Activated T-cell treated with anti-CD3 and anti-CD28 coated beads for 4 hours (primary cell): ENCODE results near the gene ADGRD2.

Experiments used
- DNase-seq: peaks from one replicate; pipeline ENCODE4 v3.0.0-alpha.2; 2020

Gene ADGRD2

DNA sequence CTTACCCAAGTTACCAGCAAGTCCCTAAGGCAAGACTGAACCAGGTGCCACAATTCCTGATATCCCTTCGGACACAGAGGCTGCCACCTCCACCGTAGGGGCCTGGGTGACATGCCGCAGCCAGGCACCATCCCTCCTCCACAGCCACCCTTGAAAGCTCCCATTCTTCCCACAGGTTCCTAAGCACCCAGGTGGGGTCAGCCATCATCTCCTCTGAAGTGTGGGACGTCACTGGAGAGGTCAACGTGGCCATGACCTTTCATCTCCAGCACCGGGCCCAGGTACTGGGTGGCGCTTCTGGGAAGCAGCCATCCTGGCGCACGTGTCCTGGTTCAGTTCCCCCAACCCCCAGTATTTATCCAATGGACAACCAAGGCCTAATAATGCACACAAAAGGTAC lies 8.2 kb downstream of the ADGRD2 start:
- no peak for DNase-seq

DNA sequence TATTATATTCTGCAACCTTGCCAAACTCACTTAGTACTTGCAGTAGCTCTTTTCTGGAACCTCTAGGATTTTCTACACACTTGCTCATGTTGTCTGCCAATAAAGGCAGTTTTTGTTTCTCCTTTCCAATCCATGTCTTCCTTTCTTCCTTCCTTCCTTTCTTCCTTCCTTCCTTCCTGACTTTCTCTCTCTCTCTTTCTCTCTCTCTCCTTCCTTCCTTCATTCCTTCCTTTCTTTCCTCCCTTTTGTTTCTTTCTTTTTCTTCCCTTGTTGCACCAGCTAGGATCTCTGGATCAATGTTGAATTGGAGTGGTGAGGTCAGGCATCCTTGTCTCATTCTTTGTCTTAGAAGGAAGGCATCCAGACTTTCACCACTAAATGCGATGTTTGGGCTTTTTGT lies 12.5 kb downstream of the ADGRD2 start:
- no peak for DNase-seq

DNA sequence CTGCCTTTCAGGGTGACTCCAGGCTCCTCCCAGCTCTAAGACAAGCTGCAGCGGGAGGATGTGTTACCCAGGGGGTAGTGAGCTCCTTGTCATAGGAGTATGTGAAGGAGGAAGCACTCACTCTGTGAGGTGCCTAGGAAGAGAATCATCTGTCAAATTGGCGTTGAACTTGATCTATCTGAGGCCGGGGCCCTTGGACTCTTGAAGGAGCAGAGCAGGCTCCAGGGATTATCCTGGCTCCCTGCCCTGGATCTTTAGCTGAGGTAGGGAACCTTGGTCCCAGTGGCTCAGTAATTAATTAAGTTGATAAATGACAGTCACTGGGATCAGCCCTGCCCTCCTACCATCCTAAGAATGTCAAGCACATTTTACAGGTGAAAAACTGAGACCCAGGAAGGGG lies 15.5 kb downstream of the ADGRD2 start:
- no peak for DNase-seq

DNA sequence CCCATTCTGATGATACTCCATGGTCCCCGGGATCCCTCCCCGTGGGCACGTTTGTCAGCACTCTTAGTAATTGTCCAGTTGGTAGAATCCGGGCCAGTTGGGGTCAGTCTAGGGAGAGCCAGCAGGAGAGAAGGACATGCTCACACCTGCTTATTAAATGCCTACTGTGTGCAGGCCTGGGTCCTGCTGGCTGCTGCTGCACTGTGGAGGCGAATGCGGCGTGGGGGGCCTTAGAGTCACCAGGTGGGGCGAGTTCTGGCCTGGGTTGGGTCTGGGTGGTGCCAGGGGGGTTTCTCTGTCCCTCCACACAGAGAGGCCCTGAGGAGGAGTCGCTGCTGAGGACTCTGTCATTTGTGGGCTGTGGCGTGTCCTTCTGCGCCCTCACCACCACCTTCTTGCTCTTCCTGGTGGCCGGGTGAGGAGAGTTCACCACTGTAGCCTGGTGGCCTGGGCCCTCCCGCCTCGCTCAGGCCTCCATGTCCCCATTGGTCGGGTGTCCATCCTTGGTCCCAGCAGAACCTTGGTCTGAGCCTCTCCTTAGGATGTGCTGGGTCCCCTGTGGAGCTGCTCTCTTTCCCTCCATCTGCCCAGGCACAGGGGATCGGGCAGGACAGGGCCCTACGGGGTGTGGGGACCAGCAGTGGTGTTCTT lies 17.3 kb downstream of the ADGRD2 start:
- DNase-seq: no peak

DNA sequence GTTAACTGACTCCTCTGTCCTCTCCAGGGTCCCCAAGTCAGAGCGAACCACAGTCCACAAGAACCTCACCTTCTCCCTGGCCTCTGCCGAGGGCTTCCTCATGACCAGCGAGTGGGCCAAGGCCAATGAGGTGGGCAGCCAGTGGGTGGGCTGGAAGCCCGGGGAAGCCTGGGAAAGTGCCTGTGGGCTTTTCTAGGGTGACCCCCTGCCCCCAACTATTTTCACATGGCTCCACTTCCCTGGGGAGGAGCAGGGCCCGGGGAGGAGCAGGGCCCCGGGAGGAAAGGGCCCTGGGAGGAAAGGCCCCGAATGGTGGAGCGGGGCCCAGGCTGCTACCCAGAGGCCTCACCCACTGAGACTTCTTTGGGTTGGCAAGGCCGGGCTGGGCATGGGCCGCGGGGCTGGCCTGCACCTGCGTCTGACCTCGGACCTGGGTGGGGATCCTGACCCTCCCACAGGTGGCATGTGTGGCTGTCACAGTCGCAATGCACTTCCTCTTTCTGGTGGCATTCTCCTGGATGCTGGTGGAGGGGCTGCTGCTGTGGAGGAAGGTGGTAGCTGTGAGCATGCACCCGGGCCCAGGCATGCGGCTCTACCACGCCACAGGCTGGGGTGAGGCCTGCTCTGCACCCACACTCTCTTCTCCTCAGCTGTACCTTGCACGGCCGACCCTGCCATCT lies 17.9 kb downstream of the ADGRD2 start:
- no peak for DNase-seq

DNA sequence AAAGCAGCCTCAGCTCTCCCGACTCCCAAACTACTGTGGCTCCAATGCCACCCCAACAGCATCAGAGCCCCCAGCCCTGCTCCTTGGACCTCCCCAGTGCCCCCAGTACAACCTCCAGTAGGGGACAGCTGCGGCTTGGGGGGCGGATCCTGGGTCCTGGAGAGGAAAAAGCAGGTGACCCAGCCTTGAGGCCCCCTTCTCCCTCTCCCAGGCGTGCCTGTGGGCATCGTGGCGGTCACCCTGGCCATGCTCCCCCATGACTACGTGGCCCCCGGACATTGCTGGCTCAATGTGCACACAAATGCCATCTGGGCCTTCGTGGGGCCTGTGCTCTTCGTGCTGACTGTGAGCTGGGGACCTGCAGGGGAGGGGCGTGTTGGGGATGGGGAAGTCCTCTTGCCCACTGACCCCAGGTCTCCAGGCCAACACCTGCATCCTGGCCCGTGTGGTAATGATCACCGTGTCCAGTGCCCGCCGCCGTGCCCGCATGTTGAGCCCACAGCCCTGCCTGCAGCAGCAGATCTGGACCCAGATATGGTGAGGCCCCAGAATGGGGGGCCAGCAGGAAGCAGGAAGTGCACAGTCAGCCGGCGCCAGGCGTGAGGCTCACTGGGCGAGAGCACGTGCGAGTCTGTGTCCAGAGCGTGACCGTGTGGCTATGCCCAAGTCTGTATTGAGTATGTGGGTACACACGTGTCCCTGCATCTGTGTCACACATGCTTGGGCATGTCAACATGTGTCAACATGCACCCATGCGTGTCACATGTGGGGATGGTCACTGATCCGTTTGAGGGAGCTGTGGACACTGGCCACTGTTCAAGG lies 19.0 kb downstream of the ADGRD2 start:
- no peak for DNase-seq

DNA sequence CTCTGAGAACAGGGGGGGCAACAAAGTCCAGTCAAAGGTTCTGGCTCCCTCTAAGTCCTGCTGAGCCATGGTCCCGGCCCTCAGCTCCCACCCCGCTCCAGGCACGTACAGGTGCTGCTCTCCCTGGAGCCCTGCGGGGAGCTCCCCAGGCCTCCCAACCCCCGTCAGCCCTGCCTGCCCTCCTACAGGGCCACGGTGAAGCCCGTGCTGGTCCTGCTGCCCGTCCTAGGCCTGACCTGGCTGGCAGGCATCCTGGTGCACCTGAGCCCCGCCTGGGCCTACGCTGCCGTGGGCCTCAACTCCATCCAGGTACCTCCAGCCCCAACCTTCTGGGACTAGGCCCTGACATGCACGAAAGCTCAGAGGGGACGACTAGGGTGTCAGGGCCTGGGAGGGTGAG lies 20.1 kb downstream of the ADGRD2 start:
- DNase-seq: no peak

DNA sequence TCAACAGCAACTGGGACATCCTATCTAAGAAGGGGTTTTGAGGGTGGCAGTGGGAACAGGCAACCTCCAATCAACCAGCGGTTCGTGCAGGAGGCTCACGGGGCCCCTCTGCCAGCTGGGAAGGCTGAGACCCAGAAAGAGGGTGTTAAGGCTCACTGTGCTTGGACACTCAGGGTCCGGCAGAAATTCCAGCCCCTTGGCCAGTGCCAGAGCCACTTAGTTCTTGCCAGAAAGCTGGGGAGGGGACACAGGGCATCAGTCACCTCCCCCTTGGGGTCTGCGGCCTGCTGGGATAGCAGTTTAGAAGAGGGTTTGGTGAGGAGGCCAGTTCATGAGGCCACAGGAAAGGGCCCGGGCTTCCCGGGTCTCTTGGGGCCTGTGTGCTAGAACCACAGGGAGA lies 20.5 kb downstream of the ADGRD2 start:
- no peak for DNase-seq

DNA sequence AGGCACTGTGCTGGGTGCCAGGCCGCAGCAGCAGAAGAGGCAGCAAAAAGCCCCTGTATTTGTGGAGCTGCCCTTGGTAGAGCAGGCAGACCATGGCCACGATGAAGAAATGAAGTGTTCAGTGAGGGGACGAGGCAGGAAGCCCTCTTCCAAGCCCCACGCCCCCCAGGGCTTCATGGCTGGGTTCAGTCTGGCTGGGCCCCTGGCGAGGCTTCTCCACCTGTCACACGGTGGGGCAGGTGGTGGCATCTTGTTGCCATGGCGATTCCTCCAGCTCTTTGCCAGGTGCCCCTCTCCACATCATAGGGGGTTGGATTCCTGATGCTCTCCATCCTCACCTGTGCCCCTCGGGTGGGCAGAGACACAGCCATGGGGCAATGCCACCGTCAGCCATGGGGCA lies 21.5 kb downstream of the ADGRD2 start:
- no peak for DNase-seq

DNA sequence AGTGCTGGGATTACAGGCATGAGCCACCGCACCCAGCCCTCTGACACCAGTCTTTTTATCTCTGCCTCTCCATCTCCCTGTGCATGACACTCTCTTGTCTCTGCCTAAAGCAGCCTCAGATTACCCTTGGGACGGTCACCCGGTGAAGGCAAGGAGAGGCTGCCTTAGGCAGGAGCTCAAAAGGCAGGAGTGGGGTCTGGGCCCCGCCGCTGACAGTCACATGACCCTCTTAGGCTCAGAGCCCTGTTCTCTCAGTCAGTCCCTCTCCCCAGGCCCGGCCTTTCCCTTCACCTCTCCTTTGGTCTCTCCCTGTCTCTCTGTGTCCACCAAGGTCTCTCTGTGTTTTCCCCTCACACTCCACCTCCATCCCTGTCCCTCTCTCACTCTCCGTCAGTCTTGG lies 22.5 kb downstream of the ADGRD2 start:
- DNase-seq: no peak

DNA sequence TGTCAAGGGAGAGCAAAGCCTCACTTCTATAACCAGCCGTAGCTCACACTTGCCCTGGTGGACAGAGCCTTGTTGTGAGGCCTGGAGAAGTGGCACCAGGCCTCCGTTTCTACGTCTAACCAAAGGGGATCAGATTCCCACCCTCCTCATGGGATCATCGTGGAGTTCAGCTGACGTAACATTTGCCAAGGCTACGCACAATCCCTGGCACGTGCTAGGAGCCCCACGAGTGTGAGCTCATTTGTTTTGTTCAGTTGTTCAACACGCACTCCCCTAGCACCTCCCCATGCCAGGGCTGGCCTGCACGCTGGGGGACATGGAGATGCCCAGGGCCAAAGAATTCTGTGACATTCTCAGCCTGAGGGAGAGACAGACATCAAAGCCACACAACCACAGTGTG lies 23.1 kb downstream of the ADGRD2 start:
- no peak for DNase-seq

DNA sequence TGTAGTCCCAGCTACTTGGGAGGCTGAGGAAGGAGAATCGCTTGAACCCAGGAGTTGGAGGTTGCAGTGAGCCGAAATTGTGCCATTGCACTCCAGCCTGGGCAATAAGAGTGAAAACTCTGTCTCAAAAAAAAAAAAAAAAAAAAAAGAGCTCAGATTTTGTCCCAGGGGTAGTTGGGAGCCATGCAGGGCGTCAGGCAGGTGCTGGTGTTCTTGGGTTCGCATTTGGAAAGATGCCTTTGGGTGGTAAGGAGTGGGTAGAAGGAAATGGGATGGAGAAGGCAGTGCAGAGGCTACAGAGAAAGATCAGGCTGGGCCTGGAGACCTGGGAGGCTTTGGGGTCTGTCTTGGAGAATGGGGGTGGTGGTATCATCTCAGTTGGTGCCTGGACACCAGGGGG lies 23.9 kb downstream of the ADGRD2 start:
- no peak for DNase-seq

DNA sequence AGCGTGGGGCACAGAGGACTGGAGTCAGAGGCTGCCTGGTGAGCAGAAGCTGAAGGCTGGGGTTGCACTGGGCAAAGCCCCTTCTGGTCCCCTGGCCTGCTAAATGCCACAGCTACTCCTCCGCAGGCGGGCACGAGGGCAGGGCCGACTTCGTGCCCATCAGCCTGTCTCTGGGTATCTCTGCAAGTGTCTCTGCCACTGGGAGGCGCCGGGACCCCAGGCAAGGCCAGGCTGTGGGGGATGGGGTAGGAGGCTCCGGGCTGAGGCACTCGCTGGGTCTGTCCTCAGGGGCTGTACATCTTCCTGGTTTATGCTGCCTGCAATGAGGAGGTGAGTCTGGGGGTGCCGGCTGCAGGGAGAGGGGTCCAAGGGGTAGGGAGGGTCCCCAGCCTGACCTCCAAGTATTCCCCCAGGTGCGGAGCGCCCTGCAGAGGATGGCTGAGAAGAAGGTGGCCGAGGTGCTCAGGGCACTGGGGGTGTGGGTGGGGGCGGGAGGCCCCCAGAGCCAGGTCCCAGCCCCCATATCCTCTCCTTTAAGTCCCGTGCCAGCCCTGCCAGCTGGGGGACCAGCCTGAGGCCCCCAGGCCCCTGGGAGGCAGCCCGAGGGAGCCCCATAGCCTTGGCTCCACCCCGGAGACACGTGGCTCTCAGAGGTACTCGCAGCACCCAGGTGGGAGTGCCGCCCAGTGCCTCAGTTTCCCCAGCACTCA lies 25.1 kb downstream of the ADGRD2 start:
- DNase-seq: no peak

DNA sequence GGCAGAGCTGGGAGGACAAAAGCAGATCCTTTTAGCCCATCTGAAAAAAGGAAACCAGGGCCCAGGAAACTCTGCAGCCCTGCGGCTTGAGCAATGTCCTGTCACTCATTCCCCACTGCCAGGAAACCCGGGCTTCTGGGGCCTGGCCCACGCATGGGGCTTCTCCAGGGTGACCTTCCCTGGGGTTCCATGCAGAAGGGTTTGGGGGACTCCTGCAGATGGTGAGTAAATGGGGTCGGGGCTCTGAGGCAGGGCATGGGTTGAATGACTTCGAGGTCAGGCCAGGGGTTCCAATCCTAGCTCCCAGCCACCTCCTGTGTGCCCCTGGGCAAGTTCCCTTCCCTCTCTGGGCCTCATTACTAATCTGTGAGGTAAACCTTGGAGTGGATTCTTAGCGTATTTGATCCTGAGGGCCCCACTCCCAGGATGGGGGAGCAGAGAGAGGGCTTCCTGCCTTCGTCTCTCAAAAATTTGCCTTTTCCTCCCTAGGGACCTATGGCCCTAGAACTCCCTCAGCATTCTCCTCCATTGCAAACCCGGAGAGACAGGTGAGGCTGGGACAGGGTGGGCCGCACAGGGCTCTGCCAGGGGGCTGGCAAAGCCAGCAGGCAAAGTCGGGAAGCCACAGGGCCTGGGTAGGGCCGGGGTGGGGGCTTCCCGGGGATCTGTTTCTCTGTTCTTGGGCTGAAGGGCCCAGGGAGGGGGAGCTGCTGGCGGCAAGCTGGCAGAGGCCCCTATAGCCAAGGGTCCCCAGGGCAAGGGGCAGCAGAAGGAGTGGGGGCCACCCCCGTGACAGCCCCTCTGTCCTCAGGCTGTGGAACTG lies 25.8 kb downstream of the ADGRD2 start:
- no peak for DNase-seq

DNA sequence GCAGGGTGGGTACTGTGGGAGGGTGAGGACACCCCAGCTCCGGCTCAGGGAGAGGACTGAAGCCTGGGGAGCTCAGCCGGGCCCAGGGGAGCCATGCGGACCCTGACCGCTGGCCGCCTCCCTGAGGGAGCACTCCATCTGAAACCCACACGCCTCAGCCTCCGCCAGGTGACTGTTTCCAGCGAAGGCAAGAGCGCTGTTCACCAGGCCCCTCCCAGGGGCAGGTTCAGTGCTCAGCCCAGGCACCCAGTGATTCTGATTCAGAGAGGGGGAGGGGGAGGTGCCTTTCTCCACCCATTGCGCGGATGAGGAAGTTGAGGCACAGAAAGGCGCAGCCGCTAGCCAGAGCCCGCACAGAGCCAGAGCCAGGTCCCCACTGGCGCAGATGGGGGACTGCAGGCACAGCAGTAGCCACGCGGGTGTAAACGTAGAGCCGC lies 27.0 kb downstream of the ADGRD2 start:
- no peak for DNase-seq

DNA sequence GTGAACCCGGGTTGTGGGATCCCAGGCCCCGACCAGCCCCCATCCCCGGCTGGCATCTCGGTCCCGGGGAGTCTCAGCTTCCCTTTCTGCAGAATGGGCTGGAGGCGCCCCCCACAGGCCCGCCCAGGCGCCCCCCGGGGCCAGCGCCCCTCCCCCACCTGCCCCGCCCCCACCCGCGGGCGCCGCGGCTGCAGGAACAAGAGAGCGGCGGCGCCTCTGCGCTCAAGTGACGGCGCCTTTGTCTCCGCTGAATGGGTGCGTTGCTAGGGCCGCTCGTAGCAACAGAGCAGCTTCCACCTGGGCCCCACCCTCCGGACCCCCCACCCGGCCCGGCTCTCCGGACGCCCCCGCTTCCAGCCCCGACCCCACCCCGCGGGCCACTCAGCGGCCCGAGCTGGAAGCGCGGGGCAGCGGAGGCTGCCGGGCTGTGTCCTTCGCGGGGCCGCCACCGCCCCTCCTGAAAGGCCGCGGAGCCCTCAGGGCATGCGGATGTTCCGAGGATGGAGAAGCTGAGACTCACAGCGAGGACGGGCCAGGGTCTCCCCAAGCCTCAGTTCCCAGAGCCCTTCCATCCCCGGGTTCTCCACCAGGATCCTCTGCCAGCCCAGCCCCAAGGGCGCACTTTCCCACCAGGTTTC lies 27.5 kb downstream of the ADGRD2 start:
- DNase-seq: no peak

DNA sequence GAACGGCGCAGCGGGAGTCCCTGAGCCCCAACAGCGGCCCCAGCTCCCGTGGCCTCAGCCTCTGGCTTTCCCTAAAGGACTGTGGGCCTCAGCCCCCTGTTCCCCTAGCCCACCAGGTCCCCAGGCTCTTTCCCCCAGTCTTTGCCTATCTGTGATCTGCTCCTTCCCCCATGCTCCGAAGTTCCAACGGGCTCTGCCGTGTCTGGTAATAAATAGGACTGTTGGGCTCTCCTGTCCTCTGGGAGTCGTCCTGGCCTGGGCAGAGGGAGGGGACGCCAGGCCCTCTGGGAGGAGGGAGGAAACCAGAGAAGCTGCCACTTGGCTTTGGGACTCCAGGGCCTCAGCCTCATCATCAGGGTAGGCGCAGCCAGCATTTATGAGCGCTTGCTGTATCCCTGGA lies 28.1 kb downstream of the ADGRD2 start:
- no peak for DNase-seq

DNA sequence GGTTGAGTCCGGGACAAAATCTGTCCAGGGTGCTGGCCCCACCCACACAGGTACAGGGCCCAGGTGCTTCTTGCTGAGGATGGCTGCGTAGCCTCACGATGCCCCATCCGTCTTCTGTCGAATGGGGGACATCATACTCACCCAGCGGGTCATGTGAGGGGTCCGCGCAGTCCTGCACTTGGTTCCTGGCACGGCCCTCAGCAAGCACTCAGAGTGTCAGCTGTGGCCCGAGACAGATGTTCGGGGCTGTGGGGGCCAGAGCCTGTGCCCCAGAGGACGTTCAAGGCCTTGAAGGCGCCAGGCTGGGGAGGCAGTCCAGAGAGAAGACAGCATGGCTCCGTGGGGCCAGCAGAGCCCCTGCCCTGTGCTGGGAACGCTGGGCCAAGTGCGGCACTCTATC lies 29.1 kb downstream of the ADGRD2 start:
- no peak for DNase-seq

DNA sequence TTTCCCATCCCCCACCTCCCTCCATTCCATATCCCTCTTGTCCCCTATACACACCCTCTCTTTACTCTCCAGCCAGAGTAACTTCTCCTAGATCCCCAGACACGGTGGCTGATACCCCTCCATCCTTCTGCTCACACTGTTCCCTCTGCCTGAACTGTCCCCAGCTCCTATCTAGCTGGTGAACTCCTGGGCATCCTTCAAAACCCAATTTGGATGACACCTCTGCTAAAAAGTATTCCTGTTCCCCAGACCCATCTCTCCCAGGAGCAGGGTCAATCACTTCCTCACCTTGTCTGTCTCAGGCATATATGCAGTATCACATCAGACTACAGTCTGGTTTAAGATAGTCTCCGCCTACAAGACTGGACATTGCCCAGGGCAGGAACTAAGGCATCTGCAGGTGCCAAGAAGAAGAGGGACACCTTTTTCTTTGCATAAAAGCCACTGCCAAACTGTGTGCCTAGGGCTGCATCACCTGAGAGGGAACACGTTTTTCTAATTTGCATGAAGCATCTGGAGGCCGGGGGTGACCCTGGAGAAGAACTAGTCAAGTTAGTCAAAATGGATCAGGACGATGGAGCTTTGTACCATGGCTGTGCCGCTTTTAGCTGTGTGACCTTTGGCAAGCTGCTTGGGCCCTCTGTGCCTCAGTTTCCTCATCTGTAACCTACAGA lies 29.8 kb downstream of the ADGRD2 start:
- no peak for DNase-seq

DNA sequence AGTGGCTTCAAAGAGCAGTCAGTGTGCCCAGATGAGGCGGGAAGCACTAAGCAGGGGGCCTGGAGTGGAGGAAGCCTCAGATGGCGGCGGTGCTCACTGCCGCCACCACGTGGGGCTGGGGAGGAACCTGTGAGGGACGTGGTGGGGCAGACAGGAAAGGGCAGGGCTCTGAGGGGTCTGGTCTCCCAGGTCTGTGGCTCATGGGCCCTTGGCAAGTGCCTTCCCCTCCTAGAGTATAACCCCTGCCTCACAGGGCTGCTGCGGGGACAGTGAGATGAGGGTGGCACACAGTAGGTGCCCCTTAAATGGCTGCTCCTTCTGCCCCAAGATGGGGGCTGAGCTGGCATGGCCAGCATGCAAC lies 30.4 kb downstream of the ADGRD2 start:
- DNase-seq: no peak

DNA sequence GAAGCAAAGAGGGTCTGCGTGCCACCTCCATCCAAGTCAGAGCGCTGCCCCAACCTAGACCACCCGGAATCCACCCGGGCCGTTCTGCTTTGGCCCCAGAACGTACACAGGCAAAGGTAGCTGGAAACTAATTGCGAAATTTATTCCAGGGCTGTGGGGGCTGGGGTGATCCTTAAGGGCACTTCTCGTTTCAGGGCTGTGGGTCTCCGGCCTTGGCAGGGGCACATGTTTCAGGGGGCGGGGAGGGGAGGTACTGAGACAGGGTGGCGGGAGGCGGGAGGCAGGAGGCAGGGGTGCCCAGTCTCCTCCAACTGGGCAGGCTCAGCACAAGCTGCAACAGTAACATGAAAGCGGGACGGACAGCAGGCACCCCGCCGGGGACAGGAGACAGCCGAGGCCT lies 30.9 kb downstream of the ADGRD2 start:
- no peak for DNase-seq
